H9 (cell line): Measurements from ENCODE around the gene NECAB2. TPM values are rescaled to one million over a fixed set of nuclear protein-coding genes. Genes with fewer than 3 reads are reported as not detected.

Experiments used
- DNase-seq: peaks from one replicate; pipeline ENCODE4 v3.0.0-alpha.2; 2017
- H2AFZ ChIP-seq: one replicate; pipeline ENCODE4 v1.6.1; 2013; ENCODE audit warnings: mild to moderate bottlenecking, low read length, control low read depth, moderate library complexity
- H2AK5ac ChIP-seq: 2 replicates; pipeline ENCODE4 v1.6.1; 2013; ENCODE audit warnings: low read length, control low read depth, mixed read lengths; ENCODE audit not compliant: insufficient read length
- H2BK120ac ChIP-seq: one replicate; pipeline ENCODE4 v1.6.1; 2013; ENCODE audit warnings: low read depth, mild to moderate bottlenecking, low read length, control low read depth, inconsistent platforms; ENCODE audit not compliant: poor library complexity, severe bottlenecking
- H2BK12ac ChIP-seq: 2 replicates; pipeline ENCODE4 v1.6.1; 2013; ENCODE audit warnings: low read length, control low read depth, mixed read lengths, low read depth; ENCODE audit not compliant: insufficient read length
- H2BK15ac ChIP-seq: 2 replicates; pipeline ENCODE4 v1.6.1; 2013; ENCODE audit warnings: low read depth, low read length, control low read depth
- H2BK20ac ChIP-seq: one replicate; pipeline ENCODE4 v1.6.1; 2013; ENCODE audit warnings: low read depth, mild to moderate bottlenecking, low read length, control low read depth, inconsistent platforms; ENCODE audit not compliant: poor library complexity, severe bottlenecking
- H2BK5ac ChIP-seq: 2 replicates; pipeline ENCODE4 v1.6.1; 2013; ENCODE audit warnings: low read length, control low read depth, mixed read lengths; ENCODE audit not compliant: insufficient read length
- H3K14ac ChIP-seq: 2 replicates; pipeline ENCODE4 v1.6.1; 2013; ENCODE audit warnings: low read length, control low read depth; ENCODE audit not compliant: insufficient read depth
- H3K18ac ChIP-seq: 2 replicates; pipeline ENCODE4 v1.6.1; 2013; ENCODE audit warnings: low read depth, mild to moderate bottlenecking, mixed read lengths, low read length, control low read depth; ENCODE audit not compliant: insufficient read length
- H3K23ac ChIP-seq: 2 replicates; pipeline ENCODE4 v1.6.1; 2013; ENCODE audit warnings: low read length, control low read depth, mixed read lengths, low read depth; ENCODE audit not compliant: insufficient read length
- H3K23me2 ChIP-seq: 2 replicates; pipeline ENCODE4 v1.6.1; 2013; ENCODE audit warnings: low read depth, mild to moderate bottlenecking, mixed read lengths, low read length, control low read depth; ENCODE audit not compliant: insufficient read length, poor library complexity, severe bottlenecking
- H3K27ac ChIP-seq: 2 replicates; pipeline ENCODE4 v1.5.1; 2013; ENCODE audit warnings: low read length, control low read depth, mixed read lengths, low read depth; ENCODE audit not compliant: insufficient read length
- H3K27me3 ChIP-seq: 2 replicates; pipeline ENCODE4 v1.6.1; 2013; ENCODE audit warnings: low read length, control low read depth, inconsistent platforms; ENCODE audit not compliant: insufficient read depth
- H3K4ac ChIP-seq: 2 replicates; pipeline ENCODE4 v1.6.1; 2013; ENCODE audit warnings: low read depth, mild to moderate bottlenecking, control low read depth, inconsistent platforms, low read length, moderate library complexity
- H3K4me1 ChIP-seq: 2 replicates; pipeline ENCODE4 v1.6.1; 2013; ENCODE audit warnings: low read length, control low read depth, inconsistent platforms; ENCODE audit not compliant: insufficient read depth
- H3K4me2 ChIP-seq: 2 replicates; pipeline ENCODE4 v1.6.1; 2013; ENCODE audit warnings: low read length, control low read depth, mixed read lengths; ENCODE audit not compliant: insufficient read length, insufficient read depth
- H3K56ac ChIP-seq: 2 replicates; pipeline ENCODE4 v1.6.1; 2013; ENCODE audit warnings: low read depth, mild to moderate bottlenecking, mixed read lengths, low read length, control low read depth; ENCODE audit not compliant: insufficient read length
- H3K79me1 ChIP-seq: 2 replicates; pipeline ENCODE4 v1.6.1; 2013; ENCODE audit warnings: low read depth, mild to moderate bottlenecking, moderate library complexity, low read length, control low read depth, inconsistent platforms; ENCODE audit not compliant: insufficient read depth, poor library complexity, severe bottlenecking
- H3K79me2 ChIP-seq: 2 replicates; pipeline ENCODE4 v1.6.1; 2013; ENCODE audit warnings: low read length, control low read depth, inconsistent platforms; ENCODE audit not compliant: insufficient read depth
- H3K9ac ChIP-seq: 2 replicates; pipeline ENCODE4 v1.6.1; 2013; ENCODE audit warnings: low read length, control low read depth, mixed read lengths; ENCODE audit not compliant: insufficient read length; ENCODE audit errors: extremely low read depth
- H3K9me3 ChIP-seq: one replicate; pipeline ENCODE4 v1.6.1; 2013; ENCODE audit warnings: low read depth, low read length, inconsistent platforms; ENCODE audit not compliant: control insufficient read depth
- H3T11ph ChIP-seq: one replicate; pipeline ENCODE4 v1.6.1; 2013; ENCODE audit warnings: mild to moderate bottlenecking, low read length, control low read depth, inconsistent platforms
- H4K20me1 ChIP-seq: one replicate; pipeline ENCODE4 v1.6.1; 2013; ENCODE audit not compliant: control insufficient read depth, insufficient read length, insufficient read depth
- H4K5ac ChIP-seq: 2 replicates; pipeline ENCODE4 v1.6.1; 2013; ENCODE audit warnings: low read depth, mild to moderate bottlenecking, mixed read lengths, low read length, control low read depth; ENCODE audit not compliant: insufficient read length
- H4K8ac ChIP-seq: replicated peaks from 2 replicates; pipeline ENCODE4 v1.6.1; 2013; ENCODE audit warnings: low read length, control low read depth, mixed read lengths, low read depth; ENCODE audit not compliant: insufficient read length
- H4K91ac ChIP-seq: 2 replicates; pipeline ENCODE4 v1.6.1; 2013; ENCODE audit warnings: low read depth, mild to moderate bottlenecking, moderate library complexity, mixed read lengths, low read length, control low read depth; ENCODE audit not compliant: insufficient read length
- H3K27ac Mint-ChIP-seq, 3 experiments: 2 replicates in 2 of 3; 3 replicates in 1 of 3; pipeline ENCODE4 v1.8.0; 2020 to 2021; ENCODE audit warnings: mixed read lengths in 3 of 3, mild to moderate bottlenecking in 1 of 3, moderate library complexity in 1 of 3
- H3K27me3 Mint-ChIP-seq: 2 replicates; pipeline ENCODE4 v1.8.0; 2021; ENCODE audit warnings: low read depth, mild to moderate bottlenecking, moderate library complexity, mixed read lengths
- H3K36me3 Mint-ChIP-seq, 3 experiments: 2 replicates in 2 of 3; 3 replicates in 1 of 3; pipeline ENCODE4 v1.8.0; 2020 to 2021; ENCODE audit warnings: low read depth in 3 of 3, mixed read lengths in 3 of 3; ENCODE audit not compliant: insufficient read depth in 1 of 3
- H3K4me1 Mint-ChIP-seq, 2 experiments: 2 replicates each; pipeline ENCODE4 v1.8.0; 2020; ENCODE audit warnings: mixed read lengths in 2 of 2
- H3K4me3 Mint-ChIP-seq, 2 experiments: 2 replicates in 1 of 2; 3 replicates in 1 of 2; pipeline ENCODE4 v1.8.0; 2020 to 2021; ENCODE audit warnings: mild to moderate bottlenecking in 2 of 2, mixed read lengths in 2 of 2, moderate library complexity in 1 of 2
- H3K9me3 Mint-ChIP-seq, 2 experiments: 2 replicates in 1 of 2; 3 replicates in 1 of 2; pipeline ENCODE4 v1.8.0; 2020; ENCODE audit warnings: mild to moderate bottlenecking in 2 of 2, mixed read lengths in 2 of 2, moderate library complexity in 1 of 2
- CTCF ChIP-seq: fragments of 200-600 bp; sonication (generic); conservative IDR thresholded peaks from 3 replicates; pipeline ENCODE4 v1.8.0; 2021; ENCODE audit warnings: antibody characterized with exemption, mild to moderate bottlenecking
- WGBS: extraction: QIAGEN DNeasy Blood & Tissue Kit; methylation state at CpG from one replicate; pipeline ENCODE4 v1.1.7; 2013; ENCODE audit warnings: missing lambda C conversion rate, low lambda C conversion rate, mixed read lengths; ENCODE audit not compliant: insufficient read length; ENCODE audit errors: extremely low coverage; 5-methylcytosine and 5-hydroxymethylcytosine counted together
- total RNA-seq: library from RNA; stranded (reverse); gene quantifications from 2 replicates; pipeline ENCODE4 v1.2.1, GENCODE V29; 2021

NECAB2 gene
- total RNA-seq, 1 experiment from 2014 or later: 12.6 TPM

- Histone ChIP-seq H2BK5ac (no peak overlapping the region), H3K4me2 (no peak overlapping the region), H3K23ac (no peak overlapping the region), H4K5ac (no peak overlapping the region), H3K18ac (no peak overlapping the region), H2BK12ac (no peak overlapping the region), H3K27me3 (no peaks in the 10 kb centered on the region), H2BK15ac (no peak overlapping the region), H3K79me1 (no peaks in the 10 kb centered on the region), H3K79me2 (no peaks in the 10 kb centered on the region), H3K9me3 (no peaks in the 10 kb centered on the region), H3K4ac (no peak overlapping the region), H2BK120ac (no peak overlapping the region), H3K9ac (no peak overlapping the region), H3K27ac (no peak overlapping the region), H4K20me1 (no peaks in the 10 kb centered on the region), H2AFZ (no peak overlapping the region), H2AK5ac (no peak overlapping the region), H2BK20ac (no peak overlapping the region), H3T11ph (no peak overlapping the region), H3K14ac (no peak overlapping the region; the same call in 1 of the 2 replicates), H4K8ac (no peak overlapping the region), H3K4me1 (no peaks in the 10 kb centered on the region), H4K91ac (no peak overlapping the region), H3K56ac (no peak overlapping the region), H3K23me2 (no peaks in the 10 kb centered on the region)
- no peak for TF ChIP-seq CTCF
- Mint-ChIP-seq H3K9me3 (no peaks in the 10 kb centered on the region), H3K27ac (no peak overlapping the region; a peak in 2 of 7 replicates), H3K4me1 (peaks cover 2 to 7% of the 10 kb centered on the region in 2 experiments; a peak in 3 of 4 replicates), H3K27me3 (peaks cover 15% of the 10 kb centered on the region), H3K36me3 (no peaks in the 10 kb centered on the region), H3K4me3 (no peak overlapping the region)
- DNase-seq: no peak
- WGBS: no CpG with 5 or more reads among the region's 5 CpGs
Observed at GRCh38 chr16:84005391-84005790, 37.3 kb downstream of the NECAB2 start.
